HL-60/S4 treated with retinoic acid at 250 ng/mL for 4 days and 3 days (cell line): ENCODE measurements around the gene PSEN1.

ENCODE experiments used
- in situ Hi-C: fragments of 300-500 bp; cut with MboI; formaldehyde crosslinking; loops from 2 replicates; pipeline ENCODE4 v1.7.0; 2022; ENCODE audit warnings: low sequenced_read_pairs

The PSEN1 gene

GRCh38 chr14:73136387-73137225, at the start of gene PSEN1:
TSS of gene PSEN1 (plus strand) at chr14:73136507. CDS start at chr14:73148020, 11,513 bp downstream.
- in situ Hi-C loops: no loop called here

- in situ Hi-C loops: no loop called here
These were observed 45.3 kb upstream of the PSEN1 start for GRCh38 chr14:73091044-73091443.

GRCh38 chr14:73097421-73097820, 38.9 kb upstream of the PSEN1 start:
- in situ Hi-C loops: no loop called here

- in situ Hi-C loops: no loop called here
These were observed 36.0 kb upstream of the PSEN1 start for GRCh38 chr14:73100334-73100733.

GRCh38 chr14:73102806-73103497, 33.4 kb upstream of the PSEN1 start:
- in situ Hi-C loops: no loop called here

- in situ Hi-C loops: no loop called here
These were observed 31.3 kb upstream of the PSEN1 start for GRCh38 chr14:73105050-73105449.

GRCh38 chr14:73105727-73106126, 30.6 kb upstream of the PSEN1 start:
- in situ Hi-C loops: no loop called here

- in situ Hi-C loops: no loop called here
These were observed 20.1 kb upstream of the PSEN1 start for GRCh38 chr14:73116079-73116665.

- in situ Hi-C loops: no loop called here
These were observed 12.0 kb upstream of the PSEN1 start for GRCh38 chr14:73124180-73124894.

GRCh38 chr14:73125169-73125588, 11.1 kb upstream of the PSEN1 start:
- in situ Hi-C loops: no loop called here

- in situ Hi-C loops: no loop called here
These were observed 10.6 kb upstream of the PSEN1 start for GRCh38 chr14:73125746-73126145.

- in situ Hi-C loops: no loop called here
These were observed 2.5 kb upstream of the PSEN1 start for GRCh38 chr14:73133795-73134194.

GRCh38 chr14:73136085-73136386, 271 bp upstream of the PSEN1 start:
- in situ Hi-C loops: no loop called here

GRCh38 chr14:73140811-73141323, 4.6 kb downstream of the PSEN1 start:
- in situ Hi-C loops: no loop called here

- in situ Hi-C loops: no loop called here
These were observed 5.9 kb downstream of the PSEN1 start for GRCh38 chr14:73142216-73142615.

GRCh38 chr14:73143003-73143402, 6.7 kb downstream of the PSEN1 start:
- in situ Hi-C loops: no loop called here

- in situ Hi-C loops: no loop called here
These were observed 7.3 kb downstream of the PSEN1 start for GRCh38 chr14:73143617-73144016.

- in situ Hi-C loops: no loop called here
These were observed 9.1 kb downstream of the PSEN1 start for GRCh38 chr14:73145371-73145770.

- in situ Hi-C loops: no loop called here
These were observed 9.8 kb downstream of the PSEN1 start for GRCh38 chr14:73146111-73146510.

- in situ Hi-C loops: no loop called here
These were observed 13.4 kb downstream of the PSEN1 start for GRCh38 chr14:73149753-73150152.

GRCh38 chr14:73153272-73153671, 17.0 kb downstream of the PSEN1 start:
- in situ Hi-C loops: no loop called here
